ENCODE measurements around the gene FBXL19.

Gene FBXL19

DNA sequence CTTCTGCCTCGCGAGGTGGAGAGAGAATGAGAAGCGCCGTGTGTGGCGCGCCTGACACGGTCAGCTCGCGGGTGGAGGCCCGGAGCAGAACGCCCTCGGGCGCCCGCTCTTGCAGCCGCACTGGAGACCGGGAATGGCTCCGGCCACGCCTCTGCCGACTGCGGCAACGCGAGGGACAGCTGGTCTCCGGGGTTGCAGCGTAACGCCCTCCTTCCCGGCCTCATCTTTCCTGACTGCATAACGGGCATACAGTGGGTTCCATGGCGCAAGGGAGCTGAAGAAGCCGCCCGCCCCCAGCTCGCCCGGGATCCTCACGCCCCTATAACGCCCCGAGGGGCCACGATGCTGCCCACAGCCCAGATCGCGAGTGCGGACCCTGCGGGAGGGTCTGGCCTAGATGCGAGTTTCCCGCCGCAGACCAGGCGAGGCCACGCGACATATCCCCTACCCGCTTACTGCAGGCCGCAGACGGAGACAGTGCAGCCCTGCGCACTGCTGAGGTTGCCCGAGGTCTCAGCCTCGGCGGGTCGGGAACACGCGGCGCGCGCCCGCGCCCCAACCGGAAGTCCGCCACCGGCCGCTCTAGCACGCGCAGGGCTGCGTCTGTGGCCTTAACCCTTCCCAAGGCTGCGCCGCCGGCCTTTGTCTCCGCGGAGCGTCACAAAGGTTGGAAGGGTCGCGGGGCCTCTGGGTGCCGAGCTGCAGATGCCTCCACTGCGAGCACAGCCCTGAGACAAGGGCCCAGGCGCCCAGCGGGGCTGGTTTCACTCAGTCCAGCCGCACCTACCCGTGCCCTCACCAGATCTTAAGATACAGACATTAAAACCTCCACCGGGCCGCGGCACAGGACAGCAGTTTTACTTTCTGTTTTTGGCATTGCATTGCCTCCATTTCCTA lies 48.3 kb upstream of the FBXL19 start (continued):
- TF ChIP-seq ATF2 (tag by site-specific recombination; IDR thresholded peaks at IDR 0.05; ENCODE audit: low read depth) (no peak), ZNF223 (tag by site-specific recombination; IDR thresholded peaks at IDR 0.05) (no peak), BCL11A (tag by site-specific recombination; IDR thresholded peaks at IDR 0.05; ENCODE audit: low read depth) (peak; percentile 39; the same call in 1 of the 2 replicates), ZBTB11 (tag by site-specific recombination; conservative IDR thresholded peaks at IDR 0.05; ENCODE audit: low read depth) (peak; percentile 94), ZSCAN23 (tag by site-specific recombination; IDR thresholded peaks at IDR 0.05) (peak; percentile 86), ZNF184 (tag by site-specific recombination; IDR thresholded peaks at IDR 0.05) (peak; percentile 34; the same call in 1 of the 2 replicates), REPIN1 (tag by site-specific recombination; IDR thresholded peaks at IDR 0.05; ENCODE audit: low read depth) (peak; percentile 98), ZBTB1 (tag by site-specific recombination; IDR thresholded peaks at IDR 0.05) (peak; percentile 10; the same call in 1 of the 2 replicates), ZNF112 (tag by site-specific recombination; IDR thresholded peaks at IDR 0.05) (no peak), ZNF791 (tag by site-specific recombination; IDR thresholded peaks at IDR 0.05) (no peak), ZNF510 (tag by site-specific recombination; IDR thresholded peaks at IDR 0.05; ENCODE audit: insufficient replicate concordance) (no peak), ZNF354C (tag by site-specific recombination; IDR thresholded peaks at IDR 0.05; ENCODE audit: borderline replicate concordance, low read depth) (peak; percentile 70; the same call in 1 of the 2 replicates), ZNF426 (tag by site-specific recombination; IDR thresholded peaks at IDR 0.05) (no peak), ZEB2 (tag by site-specific recombination; IDR thresholded peaks at IDR 0.05) (peak; percentile 90), ZNF398 (tag by site-specific recombination; IDR thresholded peaks at IDR 0.05) (0 out of 2 replicates have a peak, but pooled peaks have one; percentile 18), SP2 (tag by site-specific recombination; IDR thresholded peaks at IDR 0.05) (peak; percentile 78), KLF16 (tag by site-specific recombination; IDR thresholded peaks at IDR 0.05) (peak; percentile 97), ZXDB (tag by site-specific recombination; IDR thresholded peaks at IDR 0.05) (peak; percentile 92), ZNF202 (tag by site-specific recombination; IDR thresholded peaks at IDR 0.05; ENCODE audit: borderline replicate concordance) (no peak), ZNF785 (tag by site-specific recombination; IDR thresholded peaks at IDR 0.05) (peak; percentile 42; the same call in 1 of the 2 replicates), WT1 (tag by site-specific recombination; IDR thresholded peaks at IDR 0.05) (peak; percentile 46), ZFHX2 (tag by site-specific recombination; conservative IDR thresholded peaks at IDR 0.05) (peak; percentile 66), HOXA7 (CRISPR knock-in tag; IDR thresholded peaks at IDR 0.05; ENCODE audit: borderline replicate concordance) (no peak), ZNF23 (tag by site-specific recombination; IDR thresholded peaks at IDR 0.05; ENCODE audit: borderline replicate concordance) (no peak; the same call in 1 of the 2 replicates), ZNF621 (tag by site-specific recombination; IDR thresholded peaks at IDR 0.05) (no peak), ZNF660 (tag by site-specific recombination; IDR thresholded peaks at IDR 0.05) (peak; percentile 94)
- TF ChIP-seq, protein P1, sequence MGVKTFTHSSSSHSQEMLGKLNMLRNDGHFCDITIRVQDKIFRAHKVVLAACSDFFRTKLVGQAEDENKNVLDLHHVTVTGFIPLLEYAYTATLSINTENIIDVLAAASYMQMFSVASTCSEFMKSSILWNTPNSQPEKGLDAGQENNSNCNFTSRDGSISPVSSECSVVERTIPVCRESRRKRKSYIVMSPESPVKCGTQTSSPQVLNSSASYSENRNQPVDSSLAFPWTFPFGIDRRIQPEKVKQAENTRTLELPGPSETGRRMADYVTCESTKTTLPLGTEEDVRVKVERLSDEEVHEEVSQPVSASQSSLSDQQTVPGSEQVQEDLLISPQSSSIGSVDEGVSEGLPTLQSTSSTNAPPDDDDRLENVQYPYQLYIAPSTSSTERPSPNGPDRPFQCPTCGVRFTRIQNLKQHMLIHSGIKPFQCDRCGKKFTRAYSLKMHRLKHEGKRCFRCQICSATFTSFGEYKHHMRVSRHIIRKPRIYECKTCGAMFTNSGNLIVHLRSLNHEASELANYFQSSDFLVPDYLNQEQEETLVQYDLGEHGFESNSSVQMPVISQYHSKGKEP (tag by site-specific recombination; IDR thresholded peaks at IDR 0.05), result peak; percentile 53
- TF ChIP-seq, protein P2, sequence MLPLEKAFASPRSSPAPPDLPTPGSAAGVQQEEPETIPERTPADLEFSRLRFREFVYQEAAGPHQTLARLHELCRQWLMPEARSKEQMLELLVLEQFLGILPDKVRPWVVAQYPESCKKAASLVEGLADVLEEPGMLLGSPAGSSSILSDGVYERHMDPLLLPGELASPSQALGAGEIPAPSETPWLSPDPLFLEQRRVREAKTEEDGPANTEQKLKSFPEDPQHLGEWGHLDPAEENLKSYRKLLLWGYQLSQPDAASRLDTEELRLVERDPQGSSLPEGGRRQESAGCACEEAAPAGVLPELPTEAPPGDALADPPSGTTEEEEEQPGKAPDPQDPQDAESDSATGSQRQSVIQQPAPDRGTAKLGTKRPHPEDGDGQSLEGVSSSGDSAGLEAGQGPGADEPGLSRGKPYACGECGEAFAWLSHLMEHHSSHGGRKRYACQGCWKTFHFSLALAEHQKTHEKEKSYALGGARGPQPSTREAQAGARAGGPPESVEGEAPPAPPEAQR (tag by site-specific recombination; IDR thresholded peaks at IDR 0.05), result no peak; the same call in none of the 2 replicates
